Activated B cell treated with CpG ODN at 0.5 μM for 24 hours (primary cell): ENCODE data around the gene ZFHX2. TPM values are rescaled to one million over a fixed set of nuclear protein-coding genes. Genes with fewer than 3 reads are reported as not detected.

Experiments
- ATAC-seq: fragments of 200-7000 bp; cut with Tn5 transposase; one replicate; pipeline ENCODE4 v1.10.0; 2021; ENCODE audit warnings: low read depth, mild to moderate bottlenecking, moderate library complexity
- CTCF ChIA-PET: fragments of 350-600 bp; sonication (Branson Sonifier 250); formaldehyde crosslinking; loops from one replicate; lab custom pipeline; 2021; ENCODE audit warnings: antibody characterized with exemption; lab: Charles Lee
- POLR2A ChIA-PET: fragments of 350-600 bp; sonication (Branson Sonifier 250); formaldehyde crosslinking; loops from one replicate; lab custom pipeline; 2021; ENCODE audit warnings: antibody characterized with exemption; lab: Charles Lee
- DNase-seq: peaks from one replicate; pipeline ENCODE4 v3.0.0; 2022
- H3K27ac Mint-ChIP-seq: one replicate; pipeline ENCODE4 v1.8.0; 2020; ENCODE audit warnings: mixed read lengths
- H3K27me3 Mint-ChIP-seq: one replicate; pipeline ENCODE4 v1.8.0; 2021; ENCODE audit warnings: mixed read lengths
- H3K36me3 Mint-ChIP-seq: one replicate; pipeline ENCODE4 v1.8.0; 2021; ENCODE audit warnings: low read depth, mixed read lengths
- H3K4me1 Mint-ChIP-seq: one replicate; pipeline ENCODE4 v1.8.0; 2021; ENCODE audit warnings: mixed read lengths
- H3K4me3 Mint-ChIP-seq: one replicate; pipeline ENCODE4 v1.8.0; 2020; ENCODE audit warnings: mild to moderate bottlenecking, mixed read lengths
- H3K9me3 Mint-ChIP-seq: one replicate; pipeline ENCODE4 v1.8.0; 2020; ENCODE audit warnings: mixed read lengths
- CTCF ChIP-seq: fragments of 200-600 bp; IDR thresholded peaks from one replicate; pipeline ENCODE4 v1.8.0; 2022; ENCODE audit warnings: antibody characterized with exemption, mild to moderate bottlenecking
- intact Hi-C: fragments of 100-400 bp; cut with micrococcal nuclease; formaldehyde crosslinking; loops from one replicate; pipeline ENCODE4 v1.15.1; 2024
- total RNA-seq: library from RNA; stranded (reverse); gene quantifications from 2 replicates; pipeline ENCODE4 v1.2.3, GENCODE V29; 2022

The ZFHX2 gene
- total RNA-seq, 1 donor from 2014 or later = 2.6 TPM

DNA sequence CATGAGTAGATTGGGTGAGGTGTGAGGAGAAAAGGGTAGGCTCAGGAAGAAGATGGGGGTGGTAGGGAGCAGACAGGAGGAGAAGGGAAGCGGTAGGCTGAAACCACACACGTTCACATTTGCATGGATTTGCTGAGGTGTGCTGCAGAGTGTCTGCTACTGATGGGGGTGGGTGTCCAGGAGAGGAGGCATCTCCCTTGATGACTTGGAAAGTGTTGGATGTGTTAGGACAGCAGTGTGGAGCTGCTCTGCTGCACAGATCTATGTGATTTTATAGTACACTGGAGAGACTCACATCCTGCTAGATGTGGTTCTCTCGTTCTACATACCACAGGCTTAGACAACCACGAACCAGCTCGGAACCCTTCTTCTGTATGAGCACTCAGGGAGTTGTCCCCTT, 9.3 kb downstream of the ZFHX2 start:
- ChIA-PET CTCF (interaction anchor here (0.6 to 1.5 kb wide), 2 partner anchors 10 to 63 kb away, joined by 3 to 4 read pairs; no protein-coding TSS in a partner anchor), POLR2A (no interaction called here)
- no peak for ATAC-seq
- no peak for TF ChIP-seq CTCF
- H3K27me3 Mint-ChIP-seq = peaks cover 2% of the 10 kb centered on the region
- no peaks in the 10 kb centered on the region for H3K9me3 Mint-ChIP-seq
- no peaks in the 10 kb centered on the region for H3K36me3 Mint-ChIP-seq
- no peaks in the 10 kb centered on the region for H3K4me1 Mint-ChIP-seq
- intact Hi-C loops = no loop called here
- no peak overlapping the region for H3K4me3 Mint-ChIP-seq
- H3K27ac Mint-ChIP-seq = no peak overlapping the region
- DNase-seq = no peak

- ATAC-seq (no peak), DNase-seq (no peak)
- no peak for TF ChIP-seq CTCF
- H3K36me3 Mint-ChIP-seq = no peaks in the 10 kb centered on the region
- no peaks in the 10 kb centered on the region for H3K9me3 Mint-ChIP-seq
- peaks cover 2% of the 10 kb centered on the region for H3K27me3 Mint-ChIP-seq
- no peak overlapping the region for H3K27ac Mint-ChIP-seq
- no peak overlapping the region for H3K4me3 Mint-ChIP-seq
- ChIA-PET POLR2A (no interaction called here), CTCF (interaction anchor here (1.2 to 1.7 kb wide), 3 partner anchors 8 to 65 kb away, joined by 3 to 4 read pairs (median 4); no protein-coding TSS in a partner anchor)
- no peaks in the 10 kb centered on the region for H3K4me1 Mint-ChIP-seq
- intact Hi-C loops = no loop called here
Measured at GRCh38 chr14:23540141-23540469, 11.5 kb downstream of the ZFHX2 start.

DNA sequence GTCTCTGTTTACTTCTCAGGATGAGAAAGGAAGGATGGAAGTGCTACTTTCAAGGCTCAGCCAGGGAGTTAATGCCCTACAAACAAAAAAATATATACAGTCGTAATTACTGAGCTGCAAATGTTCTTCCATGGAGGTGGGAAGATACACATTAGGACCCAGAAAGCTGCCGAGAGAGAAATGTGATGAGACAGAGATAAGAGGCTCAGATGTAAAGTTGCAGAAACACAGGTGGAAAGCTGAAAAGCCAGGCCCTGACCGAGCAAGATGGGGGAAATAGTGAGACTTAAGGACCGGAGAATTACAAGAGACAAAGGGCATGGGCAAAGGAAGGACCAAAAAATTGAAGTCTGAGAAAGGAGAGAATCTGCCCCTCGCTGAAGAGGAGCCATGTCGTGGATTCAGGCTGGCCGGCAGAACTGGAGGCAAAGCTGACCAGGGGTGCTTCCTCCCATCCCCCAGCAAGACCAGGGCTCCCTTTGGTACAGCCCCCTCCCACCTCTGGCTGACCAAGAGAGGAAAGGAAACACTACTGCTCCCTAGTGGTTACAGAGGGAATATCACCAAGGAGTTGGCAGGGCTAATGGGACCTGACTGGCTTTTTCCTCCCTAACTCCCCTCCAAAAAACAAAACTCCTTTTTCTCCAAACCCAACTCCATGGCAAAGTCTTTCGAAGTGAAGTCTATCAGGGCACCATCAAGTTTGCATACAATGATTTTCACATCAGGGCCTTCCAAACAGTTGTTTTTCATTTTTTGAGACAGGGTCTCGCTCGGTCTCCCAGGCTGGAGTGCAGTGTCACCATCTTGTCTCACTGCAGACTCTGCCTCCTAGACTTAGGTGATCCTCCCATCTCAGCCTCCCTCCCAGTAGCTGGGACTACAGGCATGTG, 12.1 kb downstream of the ZFHX2 start:
- Mint-ChIP-seq H3K4me1 (no peaks in the 10 kb centered on the region), H3K27ac (no peak overlapping the region), H3K36me3 (no peaks in the 10 kb centered on the region), H3K27me3 (peaks cover 2% of the 10 kb centered on the region), H3K9me3 (no peaks in the 10 kb centered on the region), H3K4me3 (no peak overlapping the region)
- DNase-seq (no peak), ATAC-seq (peak; percentile 76)
- CTCF ChIA-PET = interaction anchor here (0.6 to 1.3 kb wide), 4 partner anchors 8 to 64 kb away, joined by 3 to 4 read pairs (median 4); no protein-coding TSS in a partner anchor
- TF ChIP-seq CTCF = peak; percentile 29
- POLR2A ChIA-PET = no interaction called here
- intact Hi-C loops = loop anchor here (1.0 to 2.0 kb wide), 5 partner anchors 12 to 274 kb away; partner anchors contain the start of genes THTPA and ZFHX2

DNA sequence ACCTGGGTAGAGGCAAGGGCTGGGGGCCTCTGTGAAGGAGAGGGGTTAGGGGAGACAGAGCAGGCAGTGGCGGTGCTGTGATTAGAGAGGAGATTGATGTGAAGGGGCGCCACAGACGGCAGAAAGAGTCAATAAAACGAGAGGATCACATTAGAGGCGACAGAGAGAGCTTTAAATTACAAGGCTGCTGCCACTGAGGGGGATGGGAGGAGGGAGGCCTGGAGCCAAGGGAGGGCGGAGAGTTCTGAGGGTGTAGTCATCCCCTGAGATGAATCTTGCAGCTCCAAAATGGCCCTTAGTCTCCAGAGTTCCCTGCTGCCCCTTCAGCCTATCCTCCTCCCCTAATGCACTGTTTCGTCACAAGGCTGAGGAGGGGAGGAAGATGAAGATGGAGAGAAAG, 12.8 kb downstream of the ZFHX2 start:
- Mint-ChIP-seq H3K4me3 (no peak overlapping the region), H3K36me3 (no peaks in the 10 kb centered on the region), H3K27me3 (peaks cover 2% of the 10 kb centered on the region), H3K27ac (no peak overlapping the region), H3K9me3 (no peaks in the 10 kb centered on the region), H3K4me1 (no peaks in the 10 kb centered on the region)
- intact Hi-C loops = loop anchor here (1.0 to 2.0 kb wide), 5 partner anchors 13 to 273 kb away; partner anchors contain the start of genes THTPA and ZFHX2
- ATAC-seq = no peak
- ChIA-PET POLR2A (interaction anchor here (0.7 kb wide), 1 partner anchor 897 kb away, joined by 4 read pairs; no protein-coding TSS in a partner anchor), CTCF (interaction anchor here (0.6 to 1.0 kb wide), 2 partner anchors 11 to 60 kb away, joined by 3 to 4 read pairs; no protein-coding TSS in a partner anchor)
- no peak for DNase-seq
- no peak for TF ChIP-seq CTCF
